Left lung (tissue), 14 donors: ENCODE results near the gene CTTNBP2NL. TPM values are rescaled to one million over a fixed set of nuclear protein-coding genes. Genes with fewer than 3 reads are reported as not detected.

Experiments
- ATAC-seq: fragments of 200-7000 bp; cut with Tn5 transposase; one replicate; pipeline ENCODE4 v1.9.1; 2020; ENCODE audit warnings: moderate library complexity
- DNase-seq, 4 donors: peaks; one replicate each; pipeline ENCODE4 v3.0.0-alpha.2; 2013 to 2020
- H3K27ac ChIP-seq, 2 donors: fragments of 200-600 bp; sonication (generic) in 1 of 2; one replicate each; pipeline versions ENCODE4 v1.5.0 to v1.8.0; 2020 to 2021
- H3K27me3 ChIP-seq, 2 donors: fragments of 200-600 bp; sonication (generic) in 1 of 2; one replicate each; pipeline versions ENCODE4 v1.5.0 to v1.8.0; 2020 to 2021
- H3K36me3 ChIP-seq, 2 donors: fragments of 200-600 bp; sonication (generic) in 1 of 2; one replicate each; pipeline versions ENCODE4 v1.5.0 to v1.8.0; 2020 to 2021
- H3K4me1 ChIP-seq, 2 donors: fragments of 200-600 bp; one replicate each; pipeline ENCODE4 v1.8.0; 2021
- H3K4me3 ChIP-seq, 2 donors: fragments of 200-600 bp; sonication (generic) in 1 of 2; one replicate each; pipeline versions ENCODE4 v1.5.0 to v1.8.0; 2020 to 2021; ENCODE audit warnings: mild to moderate bottlenecking in 1 of 2
- H3K9me3 ChIP-seq, 2 donors: fragments of 200-600 bp; sonication (generic) in 1 of 2; one replicate each; pipeline versions ENCODE4 v1.5.0 to v1.8.0; 2020 to 2021
- intact Hi-C, 2 donors: fragments of 100-400 bp; cut with DNase I; formaldehyde crosslinking; loops; one replicate each; pipeline versions ENCODE4 v1.11.2 to v1.14.2; 2022
- long read RNA-seq, 12 donors: library from polyadenylated mRNA in 2 of 12; unstranded in 2 of 12; transcript quantifications; one replicate each; pipeline ENCODE4 v2.0.0 and lab custom pipeline, GENCODE V29; 2019 to 2026
- polyA plus RNA-seq, 6 donors: library from polyadenylated mRNA; unstranded; fragments of 120-200 nt; gene quantifications; one replicate each; pipeline ENCODE4 v1.2.1, GENCODE V29; 2013; ENCODE audit not compliant: insufficient read length in 6 of 6
- total RNA-seq, 2 donors: library from RNA; stranded (reverse); fragmentation: NEBNext Ultra II Directional; extraction: Animal tissue kit (Norgen Biotek cat#: 25700); gene quantifications; one replicate each; pipeline ENCODE4 v1.2.1, GENCODE V29; 2021
- TF ChIP-seq, protein P1 (sequence below), 2 donors: fragments of 200-600 bp; sonication (generic) in 1 of 2; IDR thresholded peaks; one replicate each; pipeline versions ENCODE4 v1.5.0 to v1.8.0; 2021; ENCODE audit warnings: antibody characterized with exemption in 2 of 2
- donor health status: DM: no; HTN: yes; CAD: no.
- donor health status: DM: no; HTN: no; CAD: no.

The CTTNBP2NL gene, protein sequence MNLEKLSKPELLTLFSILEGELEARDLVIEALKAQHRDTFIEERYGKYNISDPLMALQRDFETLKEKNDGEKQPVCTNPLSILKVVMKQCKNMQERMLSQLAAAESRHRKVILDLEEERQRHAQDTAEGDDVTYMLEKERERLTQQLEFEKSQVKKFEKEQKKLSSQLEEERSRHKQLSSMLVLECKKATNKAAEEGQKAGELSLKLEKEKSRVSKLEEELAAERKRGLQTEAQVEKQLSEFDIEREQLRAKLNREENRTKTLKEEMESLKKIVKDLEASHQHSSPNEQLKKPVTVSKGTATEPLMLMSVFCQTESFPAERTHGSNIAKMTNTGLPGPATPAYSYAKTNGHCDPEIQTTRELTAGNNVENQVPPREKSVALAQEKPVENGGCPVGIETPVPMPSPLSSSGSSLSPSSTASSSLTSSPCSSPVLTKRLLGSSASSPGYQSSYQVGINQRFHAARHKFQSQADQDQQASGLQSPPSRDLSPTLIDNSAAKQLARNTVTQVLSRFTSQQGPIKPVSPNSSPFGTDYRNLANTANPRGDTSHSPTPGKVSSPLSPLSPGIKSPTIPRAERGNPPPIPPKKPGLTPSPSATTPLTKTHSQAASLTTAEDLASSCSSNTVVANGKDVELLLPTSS
- total RNA-seq = 10 to 100 TPM; 42.3 to 49.2 TPM
- polyA plus RNA-seq = 10 to 100 TPM; 34.6 to 40.8 (median 36.9) TPM
- long read RNA-seq, donor 1, full-length matches to known transcripts = 15 of 21 reads
- long read RNA-seq, donor 1, partial matches to known transcripts = 6 of 21 reads
- long read RNA-seq, donor 1, other reads (novel, unspliced or antisense) = 0 of 21 reads
- long read RNA-seq, donor 2, full-length matches to known transcripts = 12 of 38 reads
- long read RNA-seq, donor 2, partial matches to known transcripts = 26 of 38 reads
- long read RNA-seq, donor 2, other reads (novel, unspliced or antisense) = 0 of 38 reads
- long read RNA-seq, donor 3, full-length matches to known transcripts = 8 of 8 reads
- long read RNA-seq, donor 3, partial matches to known transcripts = 0 of 8 reads
- long read RNA-seq, donor 3, other reads (novel, unspliced or antisense) = 0 of 8 reads
- long read RNA-seq, donor 4, full-length matches to known transcripts = 6 of 12 reads
- long read RNA-seq, donor 4, partial matches to known transcripts = 4 of 12 reads
- long read RNA-seq, donor 4, other reads (novel, unspliced or antisense) = 2 of 12 reads
- long read RNA-seq, donor 5, full-length matches to known transcripts = 12 of 19 reads
- long read RNA-seq, donor 5, partial matches to known transcripts = 7 of 19 reads
- long read RNA-seq, donor 5, other reads (novel, unspliced or antisense) = 0 of 19 reads
- long read RNA-seq, donor 6, full-length matches to known transcripts = 9 of 9 reads
- long read RNA-seq, donor 6, partial matches to known transcripts = 0 of 9 reads
- long read RNA-seq, donor 6, other reads (novel, unspliced or antisense) = 0 of 9 reads
- long read RNA-seq, donor 7, full-length matches to known transcripts = 8 of 8 reads
- long read RNA-seq, donor 7, partial matches to known transcripts = 0 of 8 reads
- long read RNA-seq, donor 7, other reads (novel, unspliced or antisense) = 0 of 8 reads
- long read RNA-seq, donor 8, full-length matches to known transcripts = 18 of 18 reads
- long read RNA-seq, donor 8, partial matches to known transcripts = 0 of 18 reads
- long read RNA-seq, donor 8, other reads (novel, unspliced or antisense) = 0 of 18 reads
- long read RNA-seq, donor 9, full-length matches to known transcripts = 1 of 1 reads
- long read RNA-seq, donor 9, partial matches to known transcripts = 0 of 1 reads
- long read RNA-seq, donor 9, other reads (novel, unspliced or antisense) = 0 of 1 reads
- long read RNA-seq, donor 10, partial matches to known transcripts = 1 of 4 reads
- long read RNA-seq, donor 10, other reads (novel, unspliced or antisense) = 2 of 4 reads
- long read RNA-seq, donor 11, full-length matches to known transcripts = 11 of 11 reads
- long read RNA-seq, donor 11, partial matches to known transcripts = 0 of 11 reads
- long read RNA-seq, donor 11, other reads (novel, unspliced or antisense) = 0 of 11 reads
- long read RNA-seq, donor 12, full-length matches to known transcripts = 10 of 16 reads
- long read RNA-seq, donor 12, partial matches to known transcripts = 6 of 16 reads
- long read RNA-seq, donor 12, other reads (novel, unspliced or antisense) = 0 of 16 reads

DNA sequence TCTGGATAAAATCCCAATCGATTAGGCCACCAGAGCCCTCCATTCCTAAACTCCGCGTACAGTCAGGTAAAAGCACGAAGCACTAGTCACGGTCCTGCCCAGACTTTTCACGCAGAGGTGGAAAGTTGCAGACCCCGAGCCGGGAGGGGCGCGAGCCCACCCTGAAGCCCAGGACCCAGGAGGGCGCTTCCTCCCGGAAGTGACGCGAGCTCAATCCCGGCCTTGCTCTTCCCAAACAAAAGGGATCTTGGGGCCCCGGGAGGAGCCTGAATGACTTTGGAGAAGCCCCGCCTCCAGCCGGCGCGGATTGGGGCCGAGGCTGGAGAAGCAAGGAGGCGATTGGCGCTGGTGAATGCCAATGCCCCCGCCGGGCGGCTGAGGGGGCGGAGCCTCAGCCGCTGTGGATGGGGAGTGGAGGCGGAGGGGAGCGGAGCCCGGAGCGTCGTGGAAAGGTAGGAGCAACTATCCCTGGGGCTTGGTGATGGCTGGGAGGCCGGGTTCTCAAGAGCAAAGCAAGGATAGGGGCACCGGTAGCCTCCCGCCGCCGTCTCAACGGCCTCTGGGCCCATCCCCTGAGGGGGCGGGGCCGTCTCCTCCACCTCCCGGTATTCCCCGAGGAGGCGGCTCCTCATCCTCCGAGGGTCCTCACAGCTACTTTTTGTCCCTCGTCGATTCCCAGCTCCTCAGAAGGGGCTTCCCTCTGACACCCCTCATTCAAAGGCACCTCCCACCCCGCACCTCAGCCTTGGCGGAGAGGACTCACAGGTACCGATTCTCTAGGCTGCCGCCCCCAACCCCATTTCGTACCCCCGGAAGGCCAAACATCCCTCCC is at the start of gene CTTNBP2NL:
Gene CTTNBP2NL, plus strand, starts transcription at position 394 of the 832 bp plus-strand sequence. CDS start 19,952 bp downstream, outside the sequence.
- Histone ChIP-seq H3K27ac (peak within 1 kb of the TSS; percentile 89 to 91), H3K36me3 (no peaks in the 10 kb centered on the region), H3K27me3 (peaks cover 0 to 6% of the 10 kb centered on the region in 2 donors), H3K4me3 (peak within 1 kb of the TSS; percentile 77 to 100), H3K9me3 (no peaks in the 10 kb centered on the region), H3K4me1 (peaks cover 29 to 77% of the 10 kb centered on the region in 2 donors)
- ATAC-seq (peak; percentile 93), DNase-seq (peak; percentile 95 to 99 (median 97))
- intact Hi-C loops = loop anchor here (5.0 to 10.0 kb wide), 3 partner anchors 66 to 309 kb away; partner anchors contain the start of gene RHOC (in 1 of the 2)
- TF ChIP-seq, protein P1, sequence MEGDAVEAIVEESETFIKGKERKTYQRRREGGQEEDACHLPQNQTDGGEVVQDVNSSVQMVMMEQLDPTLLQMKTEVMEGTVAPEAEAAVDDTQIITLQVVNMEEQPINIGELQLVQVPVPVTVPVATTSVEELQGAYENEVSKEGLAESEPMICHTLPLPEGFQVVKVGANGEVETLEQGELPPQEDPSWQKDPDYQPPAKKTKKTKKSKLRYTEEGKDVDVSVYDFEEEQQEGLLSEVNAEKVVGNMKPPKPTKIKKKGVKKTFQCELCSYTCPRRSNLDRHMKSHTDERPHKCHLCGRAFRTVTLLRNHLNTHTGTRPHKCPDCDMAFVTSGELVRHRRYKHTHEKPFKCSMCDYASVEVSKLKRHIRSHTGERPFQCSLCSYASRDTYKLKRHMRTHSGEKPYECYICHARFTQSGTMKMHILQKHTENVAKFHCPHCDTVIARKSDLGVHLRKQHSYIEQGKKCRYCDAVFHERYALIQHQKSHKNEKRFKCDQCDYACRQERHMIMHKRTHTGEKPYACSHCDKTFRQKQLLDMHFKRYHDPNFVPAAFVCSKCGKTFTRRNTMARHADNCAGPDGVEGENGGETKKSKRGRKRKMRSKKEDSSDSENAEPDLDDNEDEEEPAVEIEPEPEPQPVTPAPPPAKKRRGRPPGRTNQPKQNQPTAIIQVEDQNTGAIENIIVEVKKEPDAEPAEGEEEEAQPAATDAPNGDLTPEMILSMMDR (IDR thresholded peaks at IDR 0.05) = no peak

DNA sequence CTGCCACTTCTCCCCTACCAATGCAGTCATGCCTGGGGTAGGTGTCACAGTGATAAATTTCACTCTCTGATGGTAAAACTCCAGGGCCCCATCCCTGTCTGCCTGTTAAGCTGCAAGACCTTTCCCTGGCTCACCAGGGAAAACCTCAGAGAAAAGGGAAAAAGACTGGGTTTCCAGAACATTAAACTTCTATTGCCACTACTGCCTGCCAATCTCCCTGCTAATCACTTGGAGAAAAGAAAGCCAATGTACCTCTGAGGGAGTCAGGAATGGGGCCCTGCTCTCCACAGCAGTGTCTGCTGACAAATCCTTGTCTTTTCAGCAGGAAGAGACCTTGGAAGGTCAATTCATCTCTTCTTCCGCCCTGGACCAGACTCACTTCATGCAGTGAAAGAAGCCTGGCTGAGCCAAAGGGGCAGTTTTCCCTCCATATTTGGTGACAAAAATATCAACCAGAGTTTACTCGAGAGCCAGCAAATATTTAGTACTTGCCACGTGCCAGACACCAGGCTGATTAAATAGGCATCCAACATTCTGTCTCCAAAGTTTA is 49.1 kb upstream of the CTTNBP2NL start:
- H3K27ac ChIP-seq = no peak overlapping the region
- peaks cover 0 to 16% of the 10 kb centered on the region in 2 donors for H3K9me3 ChIP-seq
- H3K4me3 ChIP-seq = no peak overlapping the region
- DNase-seq (no peak), ATAC-seq (no peak)
- no peaks in the 10 kb centered on the region for H3K27me3 ChIP-seq
- H3K4me1 ChIP-seq = no peaks in the 10 kb centered on the region
- intact Hi-C loops = no loop called here
- TF ChIP-seq, protein P1 (IDR thresholded peaks at IDR 0.05) = no peak
- no peaks in the 10 kb centered on the region for H3K36me3 ChIP-seq

DNA sequence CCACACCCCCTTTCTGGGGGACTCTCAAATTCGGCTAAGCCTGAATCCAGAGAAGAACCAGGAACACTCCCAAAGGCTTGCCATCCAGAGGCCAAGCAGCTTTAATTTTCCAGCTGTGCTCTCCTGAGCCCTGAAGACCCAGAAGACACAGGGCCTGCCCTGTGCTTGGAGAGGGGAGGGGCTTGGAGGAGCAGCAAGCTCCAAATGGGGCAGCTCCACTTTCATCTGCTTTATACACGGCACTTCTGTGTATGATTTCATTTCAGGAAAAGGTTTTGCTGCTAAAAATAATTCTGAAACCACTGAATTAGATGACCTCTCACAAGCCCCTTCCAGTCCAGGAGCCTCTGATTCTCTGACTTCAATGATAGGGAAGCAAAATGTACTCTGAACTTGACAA is 39.2 kb upstream of the CTTNBP2NL start:
- no peaks in the 10 kb centered on the region for H3K27me3 ChIP-seq
- DNase-seq (no peak), ATAC-seq (no peak)
- H3K4me3 ChIP-seq = no peak overlapping the region
- H3K4me1 ChIP-seq = peaks cover 8 to 31% of the 10 kb centered on the region in 2 donors
- no peaks in the 10 kb centered on the region for H3K36me3 ChIP-seq
- TF ChIP-seq, protein P1 (IDR thresholded peaks at IDR 0.05) = no peak
- no peaks in the 10 kb centered on the region for H3K9me3 ChIP-seq
- H3K27ac ChIP-seq = no peak overlapping the region
- intact Hi-C loops = no loop called here
